ENCODE measurements around the gene DNAI7.

DNAI7 gene

GRCh38 chr12:25102402-25102801 lies 92.6 kb downstream of the DNAI7 start:
- TF ChIP-seq CREB1 (IDR thresholded peaks at IDR 0.05; ENCODE audit: low read depth), result no peak
- no peak for TF ChIP-seq MAX (IDR thresholded peaks at IDR 0.05)

- TF ChIP-seq YY1 (IDR thresholded peaks at IDR 0.05; ENCODE audit: low read depth), result no peak
- TF ChIP-seq REST (IDR thresholded peaks at IDR 0.05; ENCODE audit: low read depth), result no peak
- no peak for TF ChIP-seq NFIC (IDR thresholded peaks at IDR 0.05)
- no peak for TF ChIP-seq CREB1 (IDR thresholded peaks at IDR 0.05; ENCODE audit: low read depth)
- no peak for TF ChIP-seq USF1 (IDR thresholded peaks at IDR 0.05)
- TF ChIP-seq CEBPB (IDR thresholded peaks at IDR 0.05), result no peak
- no peak for TF ChIP-seq TAF1 (IDR thresholded peaks at IDR 0.05; ENCODE audit: low read depth)
- TF ChIP-seq MAX (IDR thresholded peaks at IDR 0.05), result no peak
- TF ChIP-seq FOXM1 (IDR thresholded peaks at IDR 0.05; ENCODE audit: borderline replicate concordance, low read depth), result no peak
- no peak for TF ChIP-seq EP300 (IDR thresholded peaks at IDR 0.05; ENCODE audit: borderline replicate concordance)
- TF ChIP-seq RAD21 (IDR thresholded peaks at IDR 0.05; ENCODE audit: low read depth), result no peak
- TF ChIP-seq TCF12 (IDR thresholded peaks at IDR 0.05; ENCODE audit: low read depth), result no peak
- TF ChIP-seq TEAD4 (IDR thresholded peaks at IDR 0.05), result no peak
- no peak for TF ChIP-seq ZBTB7A (IDR thresholded peaks at IDR 0.05; ENCODE audit: low read depth)
- no peak for TF ChIP-seq EGR1 (IDR thresholded peaks at IDR 0.05)
Observed at GRCh38 chr12:25101092-25101445, 93.9 kb downstream of the DNAI7 start.

- no peak for TF ChIP-seq CREB1 (IDR thresholded peaks at IDR 0.05; ENCODE audit: low read depth)
- TF ChIP-seq MAX (IDR thresholded peaks at IDR 0.05), result no peak
- no peak for TF ChIP-seq ZBTB7A (IDR thresholded peaks at IDR 0.05; ENCODE audit: low read depth)
- TF ChIP-seq FOXM1 (IDR thresholded peaks at IDR 0.05; ENCODE audit: borderline replicate concordance, low read depth), result no peak
- no peak for TF ChIP-seq REST (IDR thresholded peaks at IDR 0.05; ENCODE audit: low read depth)
- TF ChIP-seq TEAD4 (IDR thresholded peaks at IDR 0.05), result no peak
- no peak for TF ChIP-seq NFIC (IDR thresholded peaks at IDR 0.05)
- no peak for TF ChIP-seq EP300 (IDR thresholded peaks at IDR 0.05; ENCODE audit: borderline replicate concordance)
- no peak for TF ChIP-seq TAF1 (IDR thresholded peaks at IDR 0.05; ENCODE audit: low read depth)
- no peak for TF ChIP-seq TCF12 (IDR thresholded peaks at IDR 0.05; ENCODE audit: low read depth)
- TF ChIP-seq YY1 (IDR thresholded peaks at IDR 0.05; ENCODE audit: low read depth), result no peak
Observed at GRCh38 chr12:25100194-25101091, 94.5 kb downstream of the DNAI7 start.

- TF ChIP-seq RAD21 (IDR thresholded peaks at IDR 0.05; ENCODE audit: low read depth) (no peak), TAF1 (IDR thresholded peaks at IDR 0.05; ENCODE audit: low read depth) (no peak), CEBPB (IDR thresholded peaks at IDR 0.05) (no peak), YY1 (IDR thresholded peaks at IDR 0.05; ENCODE audit: low read depth) (no peak), MAX (IDR thresholded peaks at IDR 0.05) (no peak), NFIC (IDR thresholded peaks at IDR 0.05) (no peak), EGR1 (IDR thresholded peaks at IDR 0.05) (no peak), FOXM1 (IDR thresholded peaks at IDR 0.05; ENCODE audit: borderline replicate concordance, low read depth) (no peak), USF1 (IDR thresholded peaks at IDR 0.05) (no peak), TEAD4 (IDR thresholded peaks at IDR 0.05) (no peak), EP300 (IDR thresholded peaks at IDR 0.05; ENCODE audit: borderline replicate concordance) (no peak), REST (IDR thresholded peaks at IDR 0.05; ENCODE audit: low read depth) (no peak), ZBTB7A (IDR thresholded peaks at IDR 0.05; ENCODE audit: low read depth) (no peak)
Observed at GRCh38 chr12:25099010-25099409, 96.0 kb downstream of the DNAI7 start.

All from Ishikawa (cell line).